ENCODE data around the gene CHST11. TPM values are rescaled to one million over a fixed set of nuclear protein-coding genes. Genes with fewer than 3 reads are reported as not detected.

The CHST11 gene
- total and polyA plus RNA-seq, 4 donors = 0.57 to 11.1 (median 3.7) TPM

- TF ChIP-seq REST (IDR thresholded peaks at IDR 0.05) (no peak), SP1 (IDR thresholded peaks at IDR 0.05) (no peak), FOXA2 (IDR thresholded peaks at IDR 0.05) (no peak), JUND (IDR thresholded peaks at IDR 0.05) (no peak), ZBTB33 (IDR thresholded peaks at IDR 0.05) (no peak), NR2F2 (IDR thresholded peaks at IDR 0.05) (no peak), HNF4A (conservative IDR thresholded peaks at IDR 0.05) (no peak), FOXA1 (IDR thresholded peaks at IDR 0.05) (no peak), RXRA (IDR thresholded peaks at IDR 0.05) (no peak), RAD21 (IDR thresholded peaks at IDR 0.05) (no peak), ATF3 (IDR thresholded peaks at IDR 0.05) (no peak), HNF4G (IDR thresholded peaks at IDR 0.05) (no peak), YY1 (IDR thresholded peaks at IDR 0.05) (no peak)
- TF ChIP-seq, protein P1, sequence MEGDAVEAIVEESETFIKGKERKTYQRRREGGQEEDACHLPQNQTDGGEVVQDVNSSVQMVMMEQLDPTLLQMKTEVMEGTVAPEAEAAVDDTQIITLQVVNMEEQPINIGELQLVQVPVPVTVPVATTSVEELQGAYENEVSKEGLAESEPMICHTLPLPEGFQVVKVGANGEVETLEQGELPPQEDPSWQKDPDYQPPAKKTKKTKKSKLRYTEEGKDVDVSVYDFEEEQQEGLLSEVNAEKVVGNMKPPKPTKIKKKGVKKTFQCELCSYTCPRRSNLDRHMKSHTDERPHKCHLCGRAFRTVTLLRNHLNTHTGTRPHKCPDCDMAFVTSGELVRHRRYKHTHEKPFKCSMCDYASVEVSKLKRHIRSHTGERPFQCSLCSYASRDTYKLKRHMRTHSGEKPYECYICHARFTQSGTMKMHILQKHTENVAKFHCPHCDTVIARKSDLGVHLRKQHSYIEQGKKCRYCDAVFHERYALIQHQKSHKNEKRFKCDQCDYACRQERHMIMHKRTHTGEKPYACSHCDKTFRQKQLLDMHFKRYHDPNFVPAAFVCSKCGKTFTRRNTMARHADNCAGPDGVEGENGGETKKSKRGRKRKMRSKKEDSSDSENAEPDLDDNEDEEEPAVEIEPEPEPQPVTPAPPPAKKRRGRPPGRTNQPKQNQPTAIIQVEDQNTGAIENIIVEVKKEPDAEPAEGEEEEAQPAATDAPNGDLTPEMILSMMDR (IDR thresholded peaks at IDR 0.05; ENCODE audit: low read depth, low read length, missing input control) = no peak
- no peaks in the 10 kb centered on the region for H3K36me3 ChIP-seq (ENCODE audit: control insufficient read depth in 4 of 4, insufficient read depth in 3 of 4, low read depth in 1 of 4, low read length in 3 of 4)
- no peak overlapping the region for H3K9ac ChIP-seq (ENCODE audit: low read depth in 1 of 2, low read length in 2 of 2)
- H3K27me3 ChIP-seq (ENCODE audit: control insufficient read depth in 4 of 4, insufficient read depth in 4 of 4, low read length in 3 of 4) = no peaks in the 10 kb centered on the region
- no peak for DNase-seq (ENCODE audit: low spot score)
- H3K27ac ChIP-seq (ENCODE audit: low read depth in 1 of 2, low read length in 2 of 2) = no peak overlapping the region
- 93% methylated on average over 6 of the region's 6 CpGs for WGBS
- H3K9me3 ChIP-seq (ENCODE audit: control insufficient read depth in 4 of 4, low read length in 3 of 4) = no peaks in the 10 kb centered on the region
- H3K4me1 ChIP-seq (ENCODE audit: control insufficient read depth in 4 of 4, insufficient read depth in 4 of 4, low read length in 3 of 4) = no peaks in the 10 kb centered on the region
- no peak overlapping the region for H3K4me3 ChIP-seq (ENCODE audit: low read depth in 1 of 3, low read length in 3 of 3)
Observed at GRCh38 chr12:104721936-104722335, 265.2 kb downstream of the CHST11 start.

DNA sequence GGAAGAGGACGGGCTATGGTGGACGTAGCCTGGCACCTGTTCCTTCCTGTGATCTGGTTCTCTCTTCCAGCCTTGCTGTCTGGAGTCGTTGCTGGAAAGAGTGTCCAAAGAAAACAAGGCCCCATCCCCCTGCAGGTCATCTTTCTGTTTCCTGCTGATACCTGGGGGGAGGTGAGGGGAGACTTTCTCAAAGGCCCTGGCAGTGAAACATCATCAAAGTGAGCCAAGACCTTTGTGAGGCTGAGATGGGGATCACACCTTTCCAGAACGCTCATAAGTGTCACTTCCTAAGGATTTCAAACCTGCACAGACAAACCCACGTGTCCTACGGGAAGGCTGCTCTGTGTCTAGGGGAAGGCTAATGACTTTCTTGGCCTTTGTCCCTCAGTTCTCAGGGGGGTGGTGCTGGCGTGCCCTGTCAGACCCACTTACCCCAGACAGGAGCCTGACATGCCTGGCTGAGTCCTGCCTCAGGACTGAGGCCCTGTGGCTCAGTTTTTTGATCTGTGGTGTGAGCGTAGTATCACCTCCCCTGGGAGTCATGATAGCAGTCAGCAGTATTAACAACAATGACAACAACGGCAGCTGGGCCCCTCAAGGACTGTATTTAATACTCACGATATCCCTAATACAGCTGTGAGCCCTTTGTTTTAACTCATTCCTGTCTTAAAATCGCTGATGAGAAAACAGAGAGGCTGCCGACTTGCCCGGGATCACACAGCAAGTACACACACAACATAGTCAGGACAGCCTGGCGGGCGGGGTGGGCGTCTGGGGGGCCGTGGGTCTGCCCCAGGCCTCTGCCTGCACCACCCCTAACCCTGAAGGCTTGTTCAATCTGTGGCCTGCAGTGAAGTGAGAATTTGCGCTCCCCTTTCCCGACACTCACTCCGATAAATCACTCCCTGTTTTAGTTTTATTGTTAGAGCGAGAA is 266.1 kb downstream of the CHST11 start:
- Histone ChIP-seq H3K9ac (ENCODE audit: low read depth in 1 of 2, low read length in 2 of 2) (no peak overlapping the region), H3K36me3 (ENCODE audit: control insufficient read depth in 4 of 4, insufficient read depth in 3 of 4, low read depth in 1 of 4, low read length in 3 of 4) (no peaks in the 10 kb centered on the region), H3K4me3 (ENCODE audit: low read depth in 1 of 3, low read length in 3 of 3) (no peak overlapping the region), H3K27me3 (ENCODE audit: control insufficient read depth in 4 of 4, insufficient read depth in 4 of 4, low read length in 3 of 4) (no peaks in the 10 kb centered on the region), H3K9me3 (ENCODE audit: control insufficient read depth in 4 of 4, low read length in 3 of 4) (no peaks in the 10 kb centered on the region), H3K4me1 (ENCODE audit: control insufficient read depth in 4 of 4, insufficient read depth in 4 of 4, low read length in 3 of 4) (no peaks in the 10 kb centered on the region), H3K27ac (ENCODE audit: low read depth in 1 of 2, low read length in 2 of 2) (no peak overlapping the region)
- no peak for DNase-seq (ENCODE audit: low spot score)
- TF ChIP-seq EGR1 (IDR thresholded peaks at IDR 0.05; ENCODE audit: low read depth in 2 of 2) (no peak), FOXA2 (IDR thresholded peaks at IDR 0.05) (no peak), GABPA (IDR thresholded peaks at IDR 0.05 in 1 of 2, conservative IDR thresholded peaks at IDR 0.05 in 1 of 2) (no peak), HNF4A (conservative IDR thresholded peaks at IDR 0.05) (no peak), NR2F2 (IDR thresholded peaks at IDR 0.05) (no peak), YY1 (IDR thresholded peaks at IDR 0.05) (no peak), FOXA1 (IDR thresholded peaks at IDR 0.05) (no peak), MAX (IDR thresholded peaks at IDR 0.05) (no peak)
- TF ChIP-seq, protein P1 (IDR thresholded peaks at IDR 0.05; ENCODE audit: low read depth, low read length, missing input control) = no peak
- WGBS = 75% methylated on average over 21 of the region's 21 CpGs

Measured in liver (tissue), 9 donors.